ENCODE results near the gene BRD3OS.

GRCh38 chr9:133980864-133981588 lies 44.3 kb upstream of the BRD3OS start:
- TF ChIP-seq CTCF (IDR thresholded peaks at IDR 0.05): no peak
- no peak for TF ChIP-seq RCOR1 (IDR thresholded peaks at IDR 0.05; ENCODE audit: low read length)
- TF ChIP-seq GABPA (IDR thresholded peaks at IDR 0.05; ENCODE audit: low read depth): no peak
- no peak for TF ChIP-seq POLR2AphosphoS5 (IDR thresholded peaks at IDR 0.05; ENCODE audit: low read depth, low read length)
- TF ChIP-seq GATA2 (CRISPR knock-in tag; IDR thresholded peaks at IDR 0.05): no peak
- TF ChIP-seq YY1 (IDR thresholded peaks at IDR 0.05; ENCODE audit: low read depth): no peak
- TF ChIP-seq SMC3 (IDR thresholded peaks at IDR 0.05; ENCODE audit: low read depth, low read length): no peak
- no peak for TF ChIP-seq TAF1 (IDR thresholded peaks at IDR 0.05; ENCODE audit: borderline replicate concordance, low read depth, low read length)
- no peak for TF ChIP-seq FOXJ3 (CRISPR knock-in tag; IDR thresholded peaks at IDR 0.05)
- no peak for TF ChIP-seq NRF1 (IDR thresholded peaks at IDR 0.05; ENCODE audit: low read depth, low read length)
- TF ChIP-seq JUND (IDR thresholded peaks at IDR 0.05): no peak
- TF ChIP-seq TCF12 (IDR thresholded peaks at IDR 0.05): no peak
- TF ChIP-seq RAD21 (IDR thresholded peaks at IDR 0.05; ENCODE audit: low read length): no peak
- TF ChIP-seq PBX3 (IDR thresholded peaks at IDR 0.05): no peak
